PFSK-1 (cell line): ENCODE results near the gene PVRIG.

ENCODE experiments used
- POLR2AphosphoS5 ChIP-seq: IDR thresholded peaks from 2 replicates; pipeline ENCODE4 v1.6.1; 2012; ENCODE audit warnings: low read depth, mild to moderate bottlenecking, control low read depth, low read length, moderate library complexity
- SIN3A ChIP-seq: IDR thresholded peaks from 2 replicates; pipeline ENCODE4 v1.6.1; 2012; ENCODE audit warnings: mild to moderate bottlenecking, low read length, moderate library complexity, borderline replicate concordance; ENCODE audit not compliant: insufficient read depth
- TF ChIP-seq, protein P1 (sequence below), 2 experiments: IDR thresholded peaks; 2 replicates each; pipeline versions ENCODE4 v1.6.1 to v1.8.0; 2011 to 2012; ENCODE audit warnings: low read depth in 2 of 2, low read length in 2 of 2, control low read depth in 1 of 2, inconsistent platforms in 1 of 2, mild to moderate bottlenecking in 1 of 2, moderate library complexity in 1 of 2; ENCODE audit not compliant: insufficient read depth in 1 of 2

DNA sequence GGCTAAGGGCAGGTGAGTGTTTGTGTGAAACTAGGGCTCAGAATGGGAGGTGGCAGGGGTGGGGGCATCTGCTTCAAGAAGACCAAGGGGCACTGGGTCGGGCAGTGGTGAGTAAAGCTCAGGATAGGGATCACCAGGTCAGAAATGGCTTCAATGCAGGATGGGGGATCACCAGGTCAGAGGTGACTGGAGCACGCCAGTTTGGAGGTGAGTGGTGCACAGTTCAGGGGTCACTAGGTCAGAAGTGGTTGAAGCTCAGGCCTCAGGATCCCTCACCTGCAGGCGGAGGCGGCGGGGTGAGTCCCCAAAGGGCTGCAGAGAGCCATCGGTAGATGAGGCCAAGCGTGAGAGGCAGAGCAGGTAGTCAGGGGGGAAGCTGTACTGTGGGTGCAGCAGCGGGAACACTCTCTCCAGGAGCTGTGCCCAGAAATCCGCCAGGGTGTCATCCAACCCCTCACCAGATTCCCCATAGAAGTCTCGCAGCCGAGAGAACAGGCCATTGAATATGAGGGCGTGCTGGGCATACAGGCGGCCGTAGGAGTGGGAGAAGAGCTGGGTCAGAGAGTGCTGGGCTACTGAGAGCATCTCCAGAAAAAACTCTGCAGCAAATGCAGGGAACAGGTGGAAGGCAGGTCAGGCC lies 44.3 kb upstream of the PVRIG start:
- TF ChIP-seq POLR2AphosphoS5 (no peak), SIN3A (no peak)
- TF ChIP-seq, protein P1, sequence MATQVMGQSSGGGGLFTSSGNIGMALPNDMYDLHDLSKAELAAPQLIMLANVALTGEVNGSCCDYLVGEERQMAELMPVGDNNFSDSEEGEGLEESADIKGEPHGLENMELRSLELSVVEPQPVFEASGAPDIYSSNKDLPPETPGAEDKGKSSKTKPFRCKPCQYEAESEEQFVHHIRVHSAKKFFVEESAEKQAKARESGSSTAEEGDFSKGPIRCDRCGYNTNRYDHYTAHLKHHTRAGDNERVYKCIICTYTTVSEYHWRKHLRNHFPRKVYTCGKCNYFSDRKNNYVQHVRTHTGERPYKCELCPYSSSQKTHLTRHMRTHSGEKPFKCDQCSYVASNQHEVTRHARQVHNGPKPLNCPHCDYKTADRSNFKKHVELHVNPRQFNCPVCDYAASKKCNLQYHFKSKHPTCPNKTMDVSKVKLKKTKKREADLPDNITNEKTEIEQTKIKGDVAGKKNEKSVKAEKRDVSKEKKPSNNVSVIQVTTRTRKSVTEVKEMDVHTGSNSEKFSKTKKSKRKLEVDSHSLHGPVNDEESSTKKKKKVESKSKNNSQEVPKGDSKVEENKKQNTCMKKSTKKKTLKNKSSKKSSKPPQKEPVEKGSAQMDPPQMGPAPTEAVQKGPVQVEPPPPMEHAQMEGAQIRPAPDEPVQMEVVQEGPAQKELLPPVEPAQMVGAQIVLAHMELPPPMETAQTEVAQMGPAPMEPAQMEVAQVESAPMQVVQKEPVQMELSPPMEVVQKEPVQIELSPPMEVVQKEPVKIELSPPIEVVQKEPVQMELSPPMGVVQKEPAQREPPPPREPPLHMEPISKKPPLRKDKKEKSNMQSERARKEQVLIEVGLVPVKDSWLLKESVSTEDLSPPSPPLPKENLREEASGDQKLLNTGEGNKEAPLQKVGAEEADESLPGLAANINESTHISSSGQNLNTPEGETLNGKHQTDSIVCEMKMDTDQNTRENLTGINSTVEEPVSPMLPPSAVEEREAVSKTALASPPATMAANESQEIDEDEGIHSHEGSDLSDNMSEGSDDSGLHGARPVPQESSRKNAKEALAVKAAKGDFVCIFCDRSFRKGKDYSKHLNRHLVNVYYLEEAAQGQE (IDR thresholded peaks at IDR 0.05; ENCODE audit: insufficient read depth in 1 of 2, low read depth in 2 of 2, low read length in 2 of 2), result no peak
